Tibial artery (tissue), 4 donors: ENCODE measurements around the gene STPG2.
"Not testable (repeated sequence)": the region's sequence is repeated elsewhere in the genome, so short reads cannot be mapped to it uniquely, and the experiment has no call there.

ENCODE experiments used
- DNase-seq, 2 donors: peaks; one replicate each; pipeline ENCODE4 v3.0.0-alpha.2; 2019
- H3K27ac ChIP-seq, 2 donors: fragments of 200-600 bp; sonication (generic) in 1 of 2; 1 replicate in 1 of 2; 2 replicates in 1 of 2; pipeline ENCODE4 v1.5.1; 2018 to 2019; ENCODE audit warnings: mild to moderate bottlenecking in 1 of 2
- H3K27me3 ChIP-seq, 2 donors: fragments of 200-600 bp; sonication (generic) in 1 of 2; one replicate each; pipeline versions ENCODE4 v1.5.1 to v1.6.0; 2016 to 2019
- H3K36me3 ChIP-seq, 3 donors: fragments of 200-600 bp; sonication (generic) in 2 of 3; one replicate each; pipeline ENCODE4 v1.5.1; 2016 to 2019; ENCODE audit warnings: mild to moderate bottlenecking in 2 of 3
- H3K4me1 ChIP-seq, 4 donors: fragments of 200-600 bp; sonication (generic) in 2 of 4; 1 replicate in 3 of 4; 2 replicates in 1 of 4; pipeline ENCODE4 v1.5.1; 2016 to 2019
- H3K4me3 ChIP-seq, 2 donors: fragments of 200-600 bp; sonication (generic) in 1 of 2; 1 replicate in 1 of 2; 2 replicates in 1 of 2; pipeline ENCODE4 v1.5.1; 2018 to 2019; ENCODE audit warnings: mild to moderate bottlenecking in 2 of 2
- H3K9me3 ChIP-seq, 3 donors: fragments of 200-600 bp; sonication (generic) in 1 of 3; one replicate each; pipeline ENCODE4 v1.5.1; 2016 to 2019
- CTCF ChIP-seq, 2 experiments: fragments of 200-600 bp in 1 of 2; fragments of 450-650 bp in 1 of 2; IDR thresholded peaks; one replicate each; pipeline ENCODE4 v1.5.1; 2017 to 2019; ENCODE audit warnings: antibody characterized with exemption in 2 of 2, mild to moderate bottlenecking in 1 of 2, moderate library complexity in 1 of 2
- intact Hi-C: fragments of 100-400 bp; cut with DNase I; formaldehyde crosslinking; loops from one replicate; pipeline ENCODE4 v1.15.0; 2023; ENCODE audit warnings: low total_unique reads

The STPG2 gene

GRCh38 chr4:97643179-97643578 is 500.1 kb downstream of the STPG2 start:
- Histone ChIP-seq H3K4me1 (no peaks in the 10 kb centered on the region), H3K4me3 (no peak overlapping the region), H3K36me3 (no peaks in the 10 kb centered on the region), H3K27ac (no peak overlapping the region), H3K9me3 (no peaks in the 10 kb centered on the region), H3K27me3 (no peaks in the 10 kb centered on the region)
- intact Hi-C loops, result no loop called here
- no peak for DNase-seq
- TF ChIP-seq CTCF (IDR thresholded peaks at IDR 0.05), result no peak

- H3K27me3 ChIP-seq, result no peaks in the 10 kb centered on the region
- H3K36me3 ChIP-seq, result no peaks in the 10 kb centered on the region
- H3K4me1 ChIP-seq, result no peaks in the 10 kb centered on the region
- no peak for TF ChIP-seq CTCF (IDR thresholded peaks at IDR 0.05)
- intact Hi-C loops, result no loop called here
- DNase-seq, result no peak
- no peaks in the 10 kb centered on the region for H3K9me3 ChIP-seq
- no peak overlapping the region for H3K4me3 ChIP-seq
- H3K27ac ChIP-seq, result no peak overlapping the region
These were observed 503.3 kb downstream of the STPG2 start for GRCh38 chr4:97639961-97640360.

GRCh38 chr4:97633831-97634230 is 509.4 kb downstream of the STPG2 start:
- H3K4me3 ChIP-seq, intact Hi-C loops, H3K4me1 ChIP-seq, DNase-seq, H3K27me3 ChIP-seq, H3K36me3 ChIP-seq, H3K9me3 ChIP-seq, H3K27ac ChIP-seq: not testable (repeated sequence)

GRCh38 chr4:97627750-97628149 is 515.5 kb downstream of the STPG2 start:
- Histone ChIP-seq H3K27ac (no peak overlapping the region), H3K9me3 (no peaks in the 10 kb centered on the region), H3K27me3 (no peaks in the 10 kb centered on the region), H3K36me3 (no peaks in the 10 kb centered on the region), H3K4me1 (no peaks in the 10 kb centered on the region), H3K4me3 (no peak overlapping the region)
- intact Hi-C loops, result no loop called here
- no peak for TF ChIP-seq CTCF (IDR thresholded peaks at IDR 0.05)
- no peak for DNase-seq

- H3K4me1 ChIP-seq, result no peaks in the 10 kb centered on the region
- no peaks in the 10 kb centered on the region for H3K27me3 ChIP-seq
- no peak for TF ChIP-seq CTCF (IDR thresholded peaks at IDR 0.05)
- H3K9me3 ChIP-seq, result no peaks in the 10 kb centered on the region
- H3K36me3 ChIP-seq, result no peaks in the 10 kb centered on the region
- intact Hi-C loops, result no loop called here
- no peak overlapping the region for H3K4me3 ChIP-seq
- H3K27ac ChIP-seq, result no peak overlapping the region
- no peak for DNase-seq
These were observed 519.1 kb downstream of the STPG2 start for GRCh38 chr4:97624204-97624603.

- TF ChIP-seq CTCF (IDR thresholded peaks at IDR 0.05), result no peak
- Histone ChIP-seq H3K36me3 (no peaks in the 10 kb centered on the region), H3K27me3 (no peaks in the 10 kb centered on the region), H3K9me3 (no peaks in the 10 kb centered on the region), H3K27ac (no peak overlapping the region), H3K4me1 (no peaks in the 10 kb centered on the region), H3K4me3 (no peak overlapping the region)
- DNase-seq, result no peak
- intact Hi-C loops, result no loop called here
These were observed 537.3 kb downstream of the STPG2 start for GRCh38 chr4:97605932-97606331.
